Neural cell (in vitro differentiated cells): Measurements from ENCODE around the gene GRIK3. TPM values are rescaled to one million over a fixed set of nuclear protein-coding genes. Genes with fewer than 3 reads are reported as not detected.

Source experiments
- H2AFZ ChIP-seq: fragments of 200-600, 300-800 bp; sonication (generic), shearing (Covaris generic); 2 replicates; pipeline ENCODE4 v1.6.0; 2014; ENCODE audit warnings: low read depth, mild to moderate bottlenecking, antibody characterized with exemption, low read length, moderate library complexity
- H3F3A ChIP-seq: fragments of 200-600 bp; shearing (Covaris generic); 2 replicates; pipeline ENCODE4 v1.6.1; 2016; ENCODE audit warnings: mild to moderate bottlenecking, moderate library complexity, mixed read lengths, antibody characterized with exemption, low read length; ENCODE audit not compliant: insufficient read depth, poor library complexity, severe bottlenecking
- H3K27ac ChIP-seq: fragments of 200-600, 300-800 bp; sonication (generic), shearing (Covaris generic); 2 replicates; pipeline ENCODE4 v1.5.1; 2014; ENCODE audit warnings: mild to moderate bottlenecking, low read length, moderate library complexity
- H3K27me3 ChIP-seq: fragments of 300-800, 200-600 bp; sonication (generic), shearing (Covaris generic); 2 replicates; pipeline ENCODE4 v1.6.0; 2014; ENCODE audit warnings: mild to moderate bottlenecking, low read depth, low read length, moderate library complexity; ENCODE audit not compliant: insufficient read depth
- H3K36me3 ChIP-seq: fragments of 300-800, 200-600 bp; sonication (generic), shearing (Covaris generic); 2 replicates; pipeline ENCODE4 v1.5.1; 2014; ENCODE audit warnings: mild to moderate bottlenecking, antibody characterized with exemption, low read length, moderate library complexity; ENCODE audit not compliant: insufficient read depth
- H3K4me2 ChIP-seq: fragments of 300-800, 200-600 bp; sonication (generic), shearing (Covaris generic); 2 replicates; pipeline ENCODE4 v1.6.0; 2014; ENCODE audit warnings: mild to moderate bottlenecking, low read length
- H3K4me3 ChIP-seq: fragments of 300-800, 200-600 bp; sonication (generic), shearing (Covaris generic); 2 replicates; pipeline ENCODE4 v1.5.1; 2014; ENCODE audit warnings: mild to moderate bottlenecking, low read length, moderate library complexity
- H3K79me2 ChIP-seq: fragments of 200-600 bp; shearing (Covaris generic); replicated peaks from 2 replicates; pipeline ENCODE4 v1.6.0; 2014; ENCODE audit warnings: mild to moderate bottlenecking, low read length, moderate library complexity; ENCODE audit not compliant: insufficient read depth
- H3K9ac ChIP-seq: fragments of 300-800, 200-600 bp; sonication (generic), shearing (Covaris generic); 2 replicates; pipeline ENCODE4 v1.6.1; 2016; ENCODE audit warnings: mild to moderate bottlenecking, low read length, mixed read lengths
- H3K9me2 ChIP-seq: fragments of 200-600 bp; shearing (Covaris generic); 2 replicates; pipeline ENCODE4 v1.6.1; 2016; ENCODE audit warnings: mild to moderate bottlenecking, low read length, mixed read lengths; ENCODE audit not compliant: insufficient read depth
- H3K9me3 ChIP-seq: fragments of 200-600, 300-800 bp; sonication (generic), shearing (Covaris generic); 2 replicates; pipeline ENCODE4 v1.6.1; 2016; ENCODE audit warnings: mild to moderate bottlenecking, mixed run types, low read length, moderate library complexity, mixed read lengths
- H4K20me1 ChIP-seq: fragments of 200-600 bp; shearing (Covaris generic); 2 replicates; pipeline ENCODE4 v1.6.1; 2016; ENCODE audit warnings: mild to moderate bottlenecking, mixed run types; ENCODE audit not compliant: insufficient read depth
- CTCF ChIP-seq: fragments of 450-650 bp; IDR thresholded peaks from 2 replicates; pipeline ENCODE4 v1.5.1; 2014; ENCODE audit warnings: antibody characterized with exemption, mild to moderate bottlenecking, moderate library complexity; ENCODE audit not compliant: poor library complexity, severe bottlenecking
- EP300 ChIP-seq: fragments of 450-650 bp; conservative IDR thresholded peaks from 2 replicates; pipeline ENCODE4 v1.6.1; 2014; ENCODE audit warnings: antibody characterized with exemption, mild to moderate bottlenecking, moderate library complexity; ENCODE audit not compliant: poor library complexity, severe bottlenecking
- EZH2 ChIP-seq: fragments of 200-600, 300-800 bp; shearing (Covaris generic), sonication (generic); IDR thresholded peaks from 2 replicates; pipeline ENCODE4 v1.6.1; 2014; ENCODE audit warnings: antibody characterized with exemption, low read length, borderline replicate concordance, mild to moderate bottlenecking; ENCODE audit not compliant: insufficient read depth, poor library complexity, severe bottlenecking
- MXI1 ChIP-seq: fragments of 450-650 bp; conservative IDR thresholded peaks from 2 replicates; pipeline ENCODE4 v1.6.1; 2014; ENCODE audit warnings: antibody characterized with exemption, mild to moderate bottlenecking; ENCODE audit not compliant: poor library complexity, severe bottlenecking
- POLR2AphosphoS5 ChIP-seq: IDR thresholded peaks from 2 replicates; pipeline ENCODE4 v1.6.1; 2012
- RAD21 ChIP-seq: fragments of 450-650 bp; conservative IDR thresholded peaks from 2 replicates; pipeline ENCODE4 v1.6.1; 2014; ENCODE audit warnings: antibody characterized with exemption, mild to moderate bottlenecking, moderate library complexity
- REST ChIP-seq: IDR thresholded peaks from 2 replicates; pipeline ENCODE4 v1.6.1; 2012; ENCODE audit warnings: borderline replicate concordance
- SMC3 ChIP-seq: fragments of 450-650 bp; conservative IDR thresholded peaks from 2 replicates; pipeline ENCODE4 v1.6.1; 2014; ENCODE audit warnings: antibody characterized with exemption, mild to moderate bottlenecking, moderate library complexity; ENCODE audit not compliant: poor library complexity
- TAF1 ChIP-seq: IDR thresholded peaks from 2 replicates; pipeline ENCODE4 v1.6.1; 2012; ENCODE audit warnings: low read depth
- polyA plus RNA-seq: library from polyadenylated mRNA; depleted of rRNA; stranded (reverse); fragments of >200 nt; gene quantifications from 2 replicates; pipeline ENCODE4 v1.2.3, GENCODE V29; 2014

GRIK3 gene
- polyA plus RNA-seq, 1 donor from 2014 or later, result 5.0 TPM

- no peaks in the 10 kb centered on the region for H3K9me3 ChIP-seq
- H3K4me2 ChIP-seq, result no peak overlapping the region
- no peaks in the 10 kb centered on the region for H4K20me1 ChIP-seq
- no peaks in the 10 kb centered on the region for H3K27me3 ChIP-seq
- TF ChIP-seq CTCF (no peak), SMC3 (no peak), MXI1 (no peak), EZH2 (no peak), TAF1 (no peak), EP300 (no peak)
- no peaks in the 10 kb centered on the region for H3K9me2 ChIP-seq
- no peak overlapping the region for H3K4me3 ChIP-seq
- H3K79me2 ChIP-seq, result no peaks in the 10 kb centered on the region
- H3K36me3 ChIP-seq, result no peaks in the 10 kb centered on the region
- no peak overlapping the region for H2AFZ ChIP-seq
- no peaks in the 10 kb centered on the region for H3F3A ChIP-seq
- H3K9ac ChIP-seq, result no peak overlapping the region
- no peak overlapping the region for H3K27ac ChIP-seq
These were observed 203.0 kb downstream of the GRIK3 start for GRCh38 chr1:36831186-36831810.

- H3K36me3 ChIP-seq, result no peaks in the 10 kb centered on the region
- H4K20me1 ChIP-seq, result no peaks in the 10 kb centered on the region
- H3K9ac ChIP-seq, result no peak overlapping the region
- H3F3A ChIP-seq, result no peaks in the 10 kb centered on the region
- no peak overlapping the region for H3K4me2 ChIP-seq
- H3K27ac ChIP-seq, result no peak overlapping the region
- H3K79me2 ChIP-seq, result no peaks in the 10 kb centered on the region
- no peak for TF ChIP-seq POLR2AphosphoS5
- TF ChIP-seq TAF1, result no peak
- TF ChIP-seq EZH2, result no peak
- TF ChIP-seq CTCF, result no peak
- TF ChIP-seq EP300, result no peak
- TF ChIP-seq RAD21, result no peak
- no peaks in the 10 kb centered on the region for H3K9me2 ChIP-seq
- H3K9me3 ChIP-seq, result no peaks in the 10 kb centered on the region
- H3K4me3 ChIP-seq, result no peak overlapping the region
- H2AFZ ChIP-seq, result no peak overlapping the region
- no peaks in the 10 kb centered on the region for H3K27me3 ChIP-seq
These were observed 204.4 kb downstream of the GRIK3 start for GRCh38 chr1:36829961-36830360.

GRCh38 chr1:36829066-36829465 lies 205.2 kb downstream of the GRIK3 start:
- TF ChIP-seq SMC3 (no peak), EZH2 (no peak), RAD21 (no peak), MXI1 (no peak), EP300 (no peak), REST (no peak)
- H3K27ac ChIP-seq, result no peak overlapping the region
- H3K9me3 ChIP-seq, result no peaks in the 10 kb centered on the region
- H2AFZ ChIP-seq, result no peak overlapping the region
- H3K27me3 ChIP-seq, result no peaks in the 10 kb centered on the region
- no peak overlapping the region for H3K9ac ChIP-seq
- H3K4me2 ChIP-seq, result no peak overlapping the region
- no peaks in the 10 kb centered on the region for H4K20me1 ChIP-seq
- no peaks in the 10 kb centered on the region for H3K79me2 ChIP-seq
- no peak overlapping the region for H3K4me3 ChIP-seq
- no peaks in the 10 kb centered on the region for H3F3A ChIP-seq
- H3K9me2 ChIP-seq, result no peaks in the 10 kb centered on the region
- no peaks in the 10 kb centered on the region for H3K36me3 ChIP-seq
